H9 (cell line): Measurements from ENCODE around the gene APLF. TPM values are rescaled to one million over a fixed set of nuclear protein-coding genes. Genes with fewer than 3 reads are reported as not detected.
"Not testable (repeated sequence)": the region's sequence is repeated elsewhere in the genome, so short reads cannot be mapped to it uniquely, and the experiment has no call there.

ENCODE experiments used
- DNase-seq: peaks from one replicate; pipeline ENCODE4 v3.0.0-alpha.2; 2017
- H2AFZ ChIP-seq: one replicate; pipeline ENCODE4 v1.6.1; 2013; ENCODE audit warnings: mild to moderate bottlenecking, low read length, control low read depth, moderate library complexity
- H2AK5ac ChIP-seq: 2 replicates; pipeline ENCODE4 v1.6.1; 2013; ENCODE audit warnings: low read length, control low read depth, mixed read lengths; ENCODE audit not compliant: insufficient read length
- H2BK120ac ChIP-seq: one replicate; pipeline ENCODE4 v1.6.1; 2013; ENCODE audit warnings: low read depth, mild to moderate bottlenecking, low read length, control low read depth, inconsistent platforms; ENCODE audit not compliant: poor library complexity, severe bottlenecking
- H2BK12ac ChIP-seq: 2 replicates; pipeline ENCODE4 v1.6.1; 2013; ENCODE audit warnings: low read length, control low read depth, mixed read lengths, low read depth; ENCODE audit not compliant: insufficient read length
- H2BK15ac ChIP-seq: 2 replicates; pipeline ENCODE4 v1.6.1; 2013; ENCODE audit warnings: low read depth, low read length, control low read depth
- H2BK20ac ChIP-seq: one replicate; pipeline ENCODE4 v1.6.1; 2013; ENCODE audit warnings: low read depth, mild to moderate bottlenecking, low read length, control low read depth, inconsistent platforms; ENCODE audit not compliant: poor library complexity, severe bottlenecking
- H2BK5ac ChIP-seq: 2 replicates; pipeline ENCODE4 v1.6.1; 2013; ENCODE audit warnings: low read length, control low read depth, mixed read lengths; ENCODE audit not compliant: insufficient read length
- H3K14ac ChIP-seq: 2 replicates; pipeline ENCODE4 v1.6.1; 2013; ENCODE audit warnings: low read length, control low read depth; ENCODE audit not compliant: insufficient read depth
- H3K18ac ChIP-seq: 2 replicates; pipeline ENCODE4 v1.6.1; 2013; ENCODE audit warnings: low read depth, mild to moderate bottlenecking, mixed read lengths, low read length, control low read depth; ENCODE audit not compliant: insufficient read length
- H3K23ac ChIP-seq: 2 replicates; pipeline ENCODE4 v1.6.1; 2013; ENCODE audit warnings: low read length, control low read depth, mixed read lengths, low read depth; ENCODE audit not compliant: insufficient read length
- H3K23me2 ChIP-seq: 2 replicates; pipeline ENCODE4 v1.6.1; 2013; ENCODE audit warnings: low read depth, mild to moderate bottlenecking, mixed read lengths, low read length, control low read depth; ENCODE audit not compliant: insufficient read length, poor library complexity, severe bottlenecking
- H3K27ac ChIP-seq: 2 replicates; pipeline ENCODE4 v1.5.1; 2013; ENCODE audit warnings: low read length, control low read depth, mixed read lengths, low read depth; ENCODE audit not compliant: insufficient read length
- H3K27me3 ChIP-seq: 2 replicates; pipeline ENCODE4 v1.6.1; 2013; ENCODE audit warnings: low read length, control low read depth, inconsistent platforms; ENCODE audit not compliant: insufficient read depth
- H3K4ac ChIP-seq: 2 replicates; pipeline ENCODE4 v1.6.1; 2013; ENCODE audit warnings: low read depth, mild to moderate bottlenecking, control low read depth, inconsistent platforms, low read length, moderate library complexity
- H3K4me1 ChIP-seq: 2 replicates; pipeline ENCODE4 v1.6.1; 2013; ENCODE audit warnings: low read length, control low read depth, inconsistent platforms; ENCODE audit not compliant: insufficient read depth
- H3K4me2 ChIP-seq: 2 replicates; pipeline ENCODE4 v1.6.1; 2013; ENCODE audit warnings: low read length, control low read depth, mixed read lengths; ENCODE audit not compliant: insufficient read length, insufficient read depth
- H3K56ac ChIP-seq: 2 replicates; pipeline ENCODE4 v1.6.1; 2013; ENCODE audit warnings: low read depth, mild to moderate bottlenecking, mixed read lengths, low read length, control low read depth; ENCODE audit not compliant: insufficient read length
- H3K79me1 ChIP-seq: 2 replicates; pipeline ENCODE4 v1.6.1; 2013; ENCODE audit warnings: low read depth, mild to moderate bottlenecking, moderate library complexity, low read length, control low read depth, inconsistent platforms; ENCODE audit not compliant: insufficient read depth, poor library complexity, severe bottlenecking
- H3K79me2 ChIP-seq: 2 replicates; pipeline ENCODE4 v1.6.1; 2013; ENCODE audit warnings: low read length, control low read depth, inconsistent platforms; ENCODE audit not compliant: insufficient read depth
- H3K9ac ChIP-seq: 2 replicates; pipeline ENCODE4 v1.6.1; 2013; ENCODE audit warnings: low read length, control low read depth, mixed read lengths; ENCODE audit not compliant: insufficient read length; ENCODE audit errors: extremely low read depth
- H3K9me3 ChIP-seq: one replicate; pipeline ENCODE4 v1.6.1; 2013; ENCODE audit warnings: low read depth, low read length, inconsistent platforms; ENCODE audit not compliant: control insufficient read depth
- H3T11ph ChIP-seq: one replicate; pipeline ENCODE4 v1.6.1; 2013; ENCODE audit warnings: mild to moderate bottlenecking, low read length, control low read depth, inconsistent platforms
- H4K20me1 ChIP-seq: one replicate; pipeline ENCODE4 v1.6.1; 2013; ENCODE audit not compliant: control insufficient read depth, insufficient read length, insufficient read depth
- H4K5ac ChIP-seq: 2 replicates; pipeline ENCODE4 v1.6.1; 2013; ENCODE audit warnings: low read depth, mild to moderate bottlenecking, mixed read lengths, low read length, control low read depth; ENCODE audit not compliant: insufficient read length
- H4K8ac ChIP-seq: replicated peaks from 2 replicates; pipeline ENCODE4 v1.6.1; 2013; ENCODE audit warnings: low read length, control low read depth, mixed read lengths, low read depth; ENCODE audit not compliant: insufficient read length
- H4K91ac ChIP-seq: 2 replicates; pipeline ENCODE4 v1.6.1; 2013; ENCODE audit warnings: low read depth, mild to moderate bottlenecking, moderate library complexity, mixed read lengths, low read length, control low read depth; ENCODE audit not compliant: insufficient read length
- H3K27ac Mint-ChIP-seq, 3 experiments: 2 replicates in 2 of 3; 3 replicates in 1 of 3; pipeline ENCODE4 v1.8.0; 2020 to 2021; ENCODE audit warnings: mixed read lengths in 3 of 3, mild to moderate bottlenecking in 1 of 3, moderate library complexity in 1 of 3
- H3K27me3 Mint-ChIP-seq: 2 replicates; pipeline ENCODE4 v1.8.0; 2021; ENCODE audit warnings: low read depth, mild to moderate bottlenecking, moderate library complexity, mixed read lengths
- H3K36me3 Mint-ChIP-seq, 3 experiments: 2 replicates in 2 of 3; 3 replicates in 1 of 3; pipeline ENCODE4 v1.8.0; 2020 to 2021; ENCODE audit warnings: low read depth in 3 of 3, mixed read lengths in 3 of 3; ENCODE audit not compliant: insufficient read depth in 1 of 3
- H3K4me1 Mint-ChIP-seq, 2 experiments: 2 replicates each; pipeline ENCODE4 v1.8.0; 2020; ENCODE audit warnings: mixed read lengths in 2 of 2
- H3K4me3 Mint-ChIP-seq, 2 experiments: 2 replicates in 1 of 2; 3 replicates in 1 of 2; pipeline ENCODE4 v1.8.0; 2020 to 2021; ENCODE audit warnings: mild to moderate bottlenecking in 2 of 2, mixed read lengths in 2 of 2, moderate library complexity in 1 of 2
- H3K9me3 Mint-ChIP-seq, 2 experiments: 2 replicates in 1 of 2; 3 replicates in 1 of 2; pipeline ENCODE4 v1.8.0; 2020; ENCODE audit warnings: mild to moderate bottlenecking in 2 of 2, mixed read lengths in 2 of 2, moderate library complexity in 1 of 2
- WGBS: extraction: QIAGEN DNeasy Blood & Tissue Kit; methylation state at CpG from one replicate; pipeline ENCODE4 v1.1.7; 2013; ENCODE audit warnings: missing lambda C conversion rate, low lambda C conversion rate, mixed read lengths; ENCODE audit not compliant: insufficient read length; ENCODE audit errors: extremely low coverage; 5-methylcytosine and 5-hydroxymethylcytosine counted together
- total RNA-seq: library from RNA; stranded (reverse); gene quantifications from 2 replicates; pipeline ENCODE4 v1.2.1, GENCODE V29; 2021

APLF gene
- total RNA-seq, 1 experiment from 2014 or later = 3.7 TPM

- not testable (repeated sequence) for H3K27ac ChIP-seq, H2BK20ac ChIP-seq, H3K79me2 ChIP-seq, H4K8ac ChIP-seq, H4K91ac ChIP-seq, H3K4ac ChIP-seq, H2BK15ac ChIP-seq, H3K4me1 Mint-ChIP-seq, H3K27me3 ChIP-seq, H3K4me1 ChIP-seq, H2BK12ac ChIP-seq, H4K20me1 ChIP-seq, H3K23me2 ChIP-seq, H4K5ac ChIP-seq, H3K9ac ChIP-seq, H2BK5ac ChIP-seq, H3T11ph ChIP-seq, H3K79me1 ChIP-seq, DNase-seq, H3K4me3 Mint-ChIP-seq, H3K9me3 ChIP-seq, H3K18ac ChIP-seq, H3K23ac ChIP-seq, H3K4me2 ChIP-seq, H3K27ac Mint-ChIP-seq, H2AFZ ChIP-seq, H2AK5ac ChIP-seq, H3K14ac ChIP-seq, H3K27me3 Mint-ChIP-seq, H2BK120ac ChIP-seq, H3K56ac ChIP-seq
- H3K36me3 Mint-ChIP-seq = peaks cover 10 to 27% (median 18%) of the 10 kb centered on the region in 3 experiments; a peak in 6 of 7 replicates
- WGBS = no CpG with 5 or more reads among the region's 17 CpGs
- H3K9me3 Mint-ChIP-seq = peaks cover 0 to 11% of the 10 kb centered on the region in 2 experiments; a peak in 2 of 5 replicates
These were observed 62.3 kb downstream of the APLF start for GRCh38 chr2:68529651-68530050.
